Coronary artery (tissue), 2 donors: ENCODE data around the gene UBE2Q2.

Experiments used
- DNase-seq: peaks from one replicate; pipeline ENCODE4 v3.0.0-alpha.2; 2017; ENCODE audit warnings: low spot score
- H3K27ac ChIP-seq, 2 donors: fragments of 200-600 bp; sonication (generic); one replicate each; pipeline ENCODE4 v1.5.1; 2016 to 2019
- H3K4me3 ChIP-seq: fragments of 200-600 bp; sonication (generic); 2 replicates; pipeline ENCODE4 v1.5.1; 2016; ENCODE audit warnings: mild to moderate bottlenecking, moderate library complexity
- CTCF ChIP-seq: fragments of 200-600 bp; sonication (generic); IDR thresholded peaks from one replicate; pipeline ENCODE4 v1.5.1; 2019; ENCODE audit warnings: antibody characterized with exemption

The UBE2Q2 gene

GRCh38 chr15:75809986-75810750 is 33.1 kb upstream of the UBE2Q2 start:
- Histone ChIP-seq H3K27ac (no peak overlapping the region), H3K4me3 (no peak overlapping the region)
- no peak for TF ChIP-seq CTCF
- DNase-seq = no peak

GRCh38 chr15:75810874-75811498 is 32.3 kb upstream of the UBE2Q2 start:
- TF ChIP-seq CTCF = no peak
- no peak overlapping the region for H3K27ac ChIP-seq
- DNase-seq = no peak
- no peak overlapping the region for H3K4me3 ChIP-seq

GRCh38 chr15:75811626-75812025 is 31.6 kb upstream of the UBE2Q2 start:
- no peak overlapping the region for H3K27ac ChIP-seq
- no peak for DNase-seq
- TF ChIP-seq CTCF = no peak

GRCh38 chr15:75814794-75815193 is 28.5 kb upstream of the UBE2Q2 start:
- no peak for DNase-seq
- no peak overlapping the region for H3K27ac ChIP-seq
- no peak overlapping the region for H3K4me3 ChIP-seq
- TF ChIP-seq CTCF = no peak

More at GRCh38 chr15:75811626-75812025, 31.6 kb upstream of the UBE2Q2 start:
- H3K4me3 ChIP-seq = no peak overlapping the region

- Histone ChIP-seq H3K4me3 (no peak overlapping the region), H3K27ac (no peak overlapping the region)
- no peak for DNase-seq
- TF ChIP-seq CTCF = no peak
These were observed 27.2 kb upstream of the UBE2Q2 start for GRCh38 chr15:75815811-75816719.

GRCh38 chr15:75817138-75817935 is 25.9 kb upstream of the UBE2Q2 start:
- DNase-seq = no peak
- H3K4me3 ChIP-seq = peak overlapping the region; percentile 54
- no peak for TF ChIP-seq CTCF
- H3K27ac ChIP-seq = no peak overlapping the region
